Large intestine (tissue), 12 donors: ENCODE measurements around the gene JUNB. TPM values are rescaled to one million over a fixed set of nuclear protein-coding genes. Genes with fewer than 3 reads are reported as not detected.

ENCODE experiments used
- DNase-seq, 2 donors: peaks; one replicate each; pipeline versions ENCODE4 v3.0.0 to v3.0.0-alpha.2; 2013
- H3K27ac ChIP-seq: one replicate; pipeline ENCODE4 v1.5.1; 2013; ENCODE audit warnings: low read length
- H3K27me3 ChIP-seq: 2 replicates; pipeline ENCODE4 v1.6.1; 2013; ENCODE audit warnings: low read length; ENCODE audit not compliant: control insufficient read depth, insufficient read depth
- H3K36me3 ChIP-seq: 2 replicates; pipeline ENCODE4 v1.6.1; 2013; ENCODE audit warnings: low read length; ENCODE audit not compliant: control insufficient read depth, insufficient read depth
- H3K4me1 ChIP-seq: one replicate; pipeline ENCODE4 v1.6.1; 2013; ENCODE audit warnings: low read length; ENCODE audit not compliant: control insufficient read depth, insufficient read depth
- H3K4me3 ChIP-seq: one replicate; pipeline ENCODE4 v1.5.1; 2013; ENCODE audit warnings: low read length
- H3K9me3 ChIP-seq: one replicate; pipeline ENCODE4 v1.6.1; 2013; ENCODE audit warnings: mild to moderate bottlenecking, low read depth, low read length, moderate library complexity; ENCODE audit not compliant: control insufficient read depth
- WGBS: methylation state at CpG from one replicate; pipeline ENCODE4 v1.1.5; 2013; ENCODE audit warnings: low lambda C conversion rate; ENCODE audit not compliant: insufficient coverage; 5-methylcytosine and 5-hydroxymethylcytosine counted together
- long read RNA-seq, 11 donors: transcript quantifications; one replicate each; lab custom pipeline, GENCODE V29; 2026
- polyA plus RNA-seq: library from polyadenylated mRNA; unstranded; fragments of 120-200 nt; gene quantifications from one replicate; pipeline ENCODE4 v1.2.1, GENCODE V29; 2013

The JUNB gene
- 333 TPM for polyA plus RNA-seq
- long read RNA-seq, donor 1, transcript JUNB-201 (1 exons, 1,820 nt): major isoform, 82 of 82 reads
- long read RNA-seq, donor 1, partial matches to known transcripts: 0 of 82 reads
- long read RNA-seq, donor 1, other reads (novel, unspliced or antisense): 0 of 82 reads
- long read RNA-seq, donor 2, transcript JUNB-201 (1 exons, 1,820 nt): major isoform, 118 of 118 reads
- long read RNA-seq, donor 2, partial matches to known transcripts: 0 of 118 reads
- long read RNA-seq, donor 2, other reads (novel, unspliced or antisense): 0 of 118 reads
- long read RNA-seq, donor 3: 0 reads
- long read RNA-seq, donor 4, transcript JUNB-201 (1 exons, 1,820 nt): major isoform, 35 of 35 reads
- long read RNA-seq, donor 4, partial matches to known transcripts: 0 of 35 reads
- long read RNA-seq, donor 4, other reads (novel, unspliced or antisense): 0 of 35 reads
- long read RNA-seq, donor 5, transcript JUNB-201 (1 exons, 1,820 nt): major isoform, 242 of 242 reads
- long read RNA-seq, donor 5, partial matches to known transcripts: 0 of 242 reads
- long read RNA-seq, donor 5, other reads (novel, unspliced or antisense): 0 of 242 reads
- long read RNA-seq, donor 6, transcript JUNB-201 (1 exons, 1,820 nt): major isoform, 213 of 213 reads
- long read RNA-seq, donor 6, partial matches to known transcripts: 0 of 213 reads
- long read RNA-seq, donor 6, other reads (novel, unspliced or antisense): 0 of 213 reads
- long read RNA-seq, donor 7, transcript JUNB-201 (1 exons, 1,820 nt): major isoform, 249 of 249 reads
- long read RNA-seq, donor 7, partial matches to known transcripts: 0 of 249 reads
- long read RNA-seq, donor 7, other reads (novel, unspliced or antisense): 0 of 249 reads
- long read RNA-seq, donor 8, transcript JUNB-201 (1 exons, 1,820 nt): major isoform, 237 of 237 reads
- long read RNA-seq, donor 8, partial matches to known transcripts: 0 of 237 reads
- long read RNA-seq, donor 8, other reads (novel, unspliced or antisense): 0 of 237 reads
- long read RNA-seq, donor 9, transcript JUNB-201 (1 exons, 1,820 nt): major isoform, 53 of 53 reads
- long read RNA-seq, donor 9, partial matches to known transcripts: 0 of 53 reads
- long read RNA-seq, donor 9, other reads (novel, unspliced or antisense): 0 of 53 reads
- long read RNA-seq, donor 10, transcript JUNB-201 (1 exons, 1,820 nt): major isoform, 129 of 129 reads
- long read RNA-seq, donor 10, partial matches to known transcripts: 0 of 129 reads
- long read RNA-seq, donor 10, other reads (novel, unspliced or antisense): 0 of 129 reads
- long read RNA-seq, donor 11, transcript JUNB-201 (1 exons, 1,820 nt): major isoform, 65 of 65 reads
- long read RNA-seq, donor 11, partial matches to known transcripts: 0 of 65 reads
- long read RNA-seq, donor 11, other reads (novel, unspliced or antisense): 0 of 65 reads

GRCh38 chr19:12791345-12792050 is at the start of gene JUNB:
Gene JUNB, plus strand, starts transcription at chr19:12791486. Its CDS starts 286 bp downstream, at chr19:12791772.
- Histone ChIP-seq H3K9me3 (no peaks in the 10 kb centered on the region), H3K27ac (peak within 1 kb of the TSS; percentile 99), H3K27me3 (no peaks in the 10 kb centered on the region), H3K36me3 (no peaks in the 10 kb centered on the region), H3K4me1 (peaks cover 60% of the 10 kb centered on the region), H3K4me3 (peak within 1 kb of the TSS; percentile 94)
- WGBS: no CpG with 5 or more reads among the region's 73 CpGs
- DNase-seq: peak; percentile 98 to 99

GRCh38 chr19:12745166-12745897 is 46.0 kb upstream of the JUNB start:
- H3K4me1 ChIP-seq: no peaks in the 10 kb centered on the region
- H3K9me3 ChIP-seq: peaks cover 18% of the 10 kb centered on the region
- DNase-seq: no peak
- H3K27me3 ChIP-seq: peaks cover 3% of the 10 kb centered on the region
- H3K36me3 ChIP-seq: peaks cover 53% of the 10 kb centered on the region
- no peak overlapping the region for H3K27ac ChIP-seq
- WGBS: no CpG with 5 or more reads among the region's 22 CpGs
- no peak overlapping the region for H3K4me3 ChIP-seq

GRCh38 chr19:12748489-12748888 is 42.8 kb upstream of the JUNB start:
- H3K27me3 ChIP-seq: peaks cover 22% of the 10 kb centered on the region
- no CpG with 5 or more reads among the region's 6 CpGs for WGBS
- H3K36me3 ChIP-seq: peaks cover 42% of the 10 kb centered on the region
- H3K27ac ChIP-seq: no peak overlapping the region
- peaks cover 18% of the 10 kb centered on the region for H3K9me3 ChIP-seq
- no peaks in the 10 kb centered on the region for H3K4me1 ChIP-seq
- no peak overlapping the region for H3K4me3 ChIP-seq
- no peak for DNase-seq

GRCh38 chr19:12749938-12750521 is 41.3 kb upstream of the JUNB start:
- Histone ChIP-seq H3K4me3 (no peak overlapping the region), H3K27ac (no peak overlapping the region), H3K27me3 (peaks cover 33% of the 10 kb centered on the region), H3K36me3 (peaks cover 34% of the 10 kb centered on the region), H3K4me1 (no peaks in the 10 kb centered on the region), H3K9me3 (peaks cover 18% of the 10 kb centered on the region)
- no peak for DNase-seq
- no CpG with 5 or more reads among the region's 24 CpGs for WGBS

- H3K4me1 ChIP-seq: no peaks in the 10 kb centered on the region
- no peak overlapping the region for H3K27ac ChIP-seq
- no peak for DNase-seq
- H3K4me3 ChIP-seq: no peak overlapping the region
- 80% methylated on average over 4 of the region's 9 CpGs for WGBS
- H3K9me3 ChIP-seq: peaks cover 18% of the 10 kb centered on the region
- peaks cover 26% of the 10 kb centered on the region for H3K36me3 ChIP-seq
- H3K27me3 ChIP-seq: peaks cover 33% of the 10 kb centered on the region
Observed at GRCh38 chr19:12750851-12751250, 40.4 kb upstream of the JUNB start.

- peaks cover 18% of the 10 kb centered on the region for H3K36me3 ChIP-seq
- 40% methylated on average over 2 of the region's 14 CpGs for WGBS
- no peak for DNase-seq
- H3K27me3 ChIP-seq: peaks cover 33% of the 10 kb centered on the region
- peaks cover 18% of the 10 kb centered on the region for H3K9me3 ChIP-seq
- H3K27ac ChIP-seq: no peak within 1 kb of the TSS
- no peaks in the 10 kb centered on the region for H3K4me1 ChIP-seq
- H3K4me3 ChIP-seq: no peak within 1 kb of the TSS
Observed at GRCh38 chr19:12751635-12752034, 39.7 kb upstream of the JUNB start, which contains the start of gene BEST2. Gene BEST2, plus strand, starts transcription at chr19:12751791. Its CDS starts 802 bp downstream, at chr19:12752593.

GRCh38 chr19:12752056-12752781 is 39.1 kb upstream of the JUNB start:
- Histone ChIP-seq H3K9me3 (peaks cover 13% of the 10 kb centered on the region), H3K4me1 (no peaks in the 10 kb centered on the region), H3K36me3 (peaks cover 13% of the 10 kb centered on the region), H3K4me3 (no peak overlapping the region), H3K27ac (no peak overlapping the region), H3K27me3 (peaks cover 33% of the 10 kb centered on the region)
- WGBS: no CpG with 5 or more reads among the region's 23 CpGs
- DNase-seq: no peak

- peaks cover 33% of the 10 kb centered on the region for H3K27me3 ChIP-seq
- no peak overlapping the region for H3K4me3 ChIP-seq
- H3K9me3 ChIP-seq: no peaks in the 10 kb centered on the region
- DNase-seq: no peak
- no CpG with 5 or more reads among the region's 50 CpGs for WGBS
- H3K4me1 ChIP-seq: peaks cover 5% of the 10 kb centered on the region
- no peak overlapping the region for H3K27ac ChIP-seq
- no peaks in the 10 kb centered on the region for H3K36me3 ChIP-seq
Observed at GRCh38 chr19:12754465-12755196, 36.7 kb upstream of the JUNB start.
